Left forelimb (tissue), 1 donor: ENCODE data around the gene RAB42.
"Not testable (repeated sequence)": the region's sequence is repeated elsewhere in the genome, so short reads cannot be mapped to it uniquely, and the experiment has no call there.

ENCODE experiments used
- DNase-seq: peaks from one replicate; pipeline ENCODE4 v3.0.0-alpha.2; 2018; ENCODE audit warnings: low spot score

RAB42 gene

GRCh38 chr1:28591708-28592320 lies at the start of gene RAB42:
TSS of gene RAB42 (plus strand) at chr1:28592265. CDS start at chr1:28592512, 247 bp downstream.
- DNase-seq, result no peak

DNA sequence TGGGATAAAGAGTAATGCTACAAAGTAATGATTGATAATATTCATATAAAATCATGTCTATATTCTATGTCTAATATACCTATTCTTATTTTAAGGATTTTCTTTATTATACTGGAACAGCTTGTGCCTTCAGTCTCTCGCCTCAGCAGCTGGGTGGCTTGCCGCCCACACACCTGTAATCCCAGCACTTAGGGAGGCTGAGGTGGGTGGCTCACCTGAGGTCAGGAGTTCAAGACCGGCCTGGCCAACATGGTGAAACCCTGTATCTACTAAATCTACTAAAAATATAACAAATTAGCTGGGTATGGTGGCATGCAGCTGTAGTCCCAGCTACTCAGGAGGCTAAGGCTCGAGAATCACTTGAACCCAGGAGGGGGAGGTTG lies 46.8 kb upstream of the RAB42 start:
- no peak for DNase-seq

DNA sequence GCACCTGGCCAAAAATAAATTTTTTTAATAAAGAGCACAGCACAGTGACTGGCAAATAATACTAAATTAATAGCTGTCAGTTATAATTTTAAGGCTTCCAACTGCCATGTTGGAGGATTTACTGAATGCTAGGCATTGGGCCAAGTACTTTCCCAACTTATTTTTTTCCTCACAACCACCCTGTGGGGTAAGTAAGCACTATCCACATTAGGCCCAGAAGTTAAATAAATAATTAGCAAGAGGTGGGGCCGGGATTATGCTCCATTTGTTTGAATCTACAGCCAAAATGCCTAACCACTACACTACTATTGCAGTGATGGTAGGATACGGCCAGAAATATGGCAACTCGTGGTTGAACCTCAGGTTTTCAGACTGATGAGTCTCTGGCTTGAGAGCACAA lies 43.7 kb upstream of the RAB42 start:
- no peak for DNase-seq

DNA sequence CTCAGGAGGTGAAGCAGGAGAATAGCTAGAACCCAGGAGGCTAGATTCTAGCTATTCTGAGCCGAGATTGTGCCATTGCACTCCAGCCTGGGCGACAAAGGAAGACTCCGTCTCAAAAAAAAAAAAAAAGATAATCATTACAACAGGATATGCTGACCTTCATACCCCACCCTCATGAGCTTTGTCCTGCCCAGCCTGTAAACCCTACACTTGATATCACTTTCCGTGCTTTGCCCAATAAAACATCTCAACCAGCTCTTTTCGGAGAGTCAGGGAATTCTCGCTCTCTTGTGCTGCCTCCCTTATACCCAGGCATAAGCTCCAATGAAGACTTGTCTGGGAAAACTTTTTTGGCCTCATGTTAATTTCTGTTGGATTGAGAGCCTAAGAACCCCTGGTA lies 40.7 kb upstream of the RAB42 start:
- no peak for DNase-seq

DNA sequence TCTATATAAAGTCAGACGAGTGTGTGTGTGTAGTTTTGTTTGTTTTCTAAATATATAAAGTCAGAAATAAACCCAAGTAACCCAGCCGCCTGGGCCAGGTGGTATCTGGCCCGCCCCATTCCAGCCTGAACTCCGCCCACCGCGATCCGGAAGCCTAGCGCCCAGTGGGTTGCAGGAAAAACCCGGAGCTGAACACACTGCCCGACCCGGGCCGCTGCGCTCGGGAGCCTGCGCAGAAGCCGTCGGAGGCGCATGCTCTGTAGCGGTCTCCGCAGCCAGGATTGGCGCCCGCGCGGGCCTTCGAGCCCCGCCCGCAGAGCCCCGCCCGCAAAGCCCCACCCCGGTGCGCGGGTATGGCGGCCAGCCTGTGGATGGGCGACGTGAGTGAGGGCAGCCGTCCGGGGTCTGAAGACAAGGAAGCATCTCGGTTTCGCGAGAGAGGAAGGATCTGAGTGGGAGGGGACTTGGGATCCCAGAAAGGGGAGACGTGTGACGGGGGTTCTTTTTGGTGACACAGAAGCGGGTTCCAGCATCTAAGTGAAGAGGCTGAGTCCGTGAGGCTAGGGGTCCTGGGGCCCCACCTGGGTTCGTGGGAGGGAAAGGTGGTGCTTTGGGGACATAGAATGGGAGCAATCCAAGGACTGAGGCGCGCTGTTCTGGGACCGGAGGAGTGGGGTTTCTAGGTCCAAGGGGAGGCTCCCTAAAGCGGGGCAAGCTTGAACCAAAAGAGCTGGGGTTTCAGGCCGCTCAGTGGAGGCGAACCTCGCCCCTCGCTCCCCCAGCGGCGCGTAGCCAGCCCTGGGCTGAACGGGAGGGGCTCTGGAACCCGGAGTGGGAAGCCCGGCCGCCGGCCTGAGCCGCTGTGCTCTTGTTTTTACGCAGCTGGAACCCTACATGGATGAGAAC lies 39.1 kb upstream of the RAB42 start, which contains the start of gene TRNAU1AP:
TSS of gene TRNAU1AP (plus strand) at position 328 of the 906 bp plus-strand sequence. CDS start at position 354, 26 bp downstream.
- DNase-seq, result peak; percentile 97

DNA sequence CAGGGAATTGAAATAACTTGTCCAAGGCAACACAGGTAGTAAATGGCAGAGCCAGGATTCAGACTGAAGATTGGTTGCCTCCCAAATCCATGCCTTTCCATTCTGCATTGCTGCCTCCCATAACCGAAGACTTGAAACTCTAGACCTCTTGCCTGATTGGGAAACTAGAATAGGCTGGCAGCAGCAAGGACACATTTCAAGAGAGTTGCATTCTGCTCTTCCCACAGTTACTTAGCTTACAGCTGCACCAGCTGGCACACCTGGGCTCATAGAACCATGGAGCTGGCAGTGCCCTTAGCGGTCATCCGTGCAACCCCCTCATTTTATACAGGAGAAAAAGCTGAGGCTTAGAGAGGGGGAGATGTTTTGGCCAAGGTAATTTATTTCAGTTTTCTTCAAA lies 31.2 kb upstream of the RAB42 start:
- DNase-seq, result no peak

- no peak for DNase-seq
Measured at GRCh38 chr1:28564310-28564709, 27.8 kb upstream of the RAB42 start.

DNA sequence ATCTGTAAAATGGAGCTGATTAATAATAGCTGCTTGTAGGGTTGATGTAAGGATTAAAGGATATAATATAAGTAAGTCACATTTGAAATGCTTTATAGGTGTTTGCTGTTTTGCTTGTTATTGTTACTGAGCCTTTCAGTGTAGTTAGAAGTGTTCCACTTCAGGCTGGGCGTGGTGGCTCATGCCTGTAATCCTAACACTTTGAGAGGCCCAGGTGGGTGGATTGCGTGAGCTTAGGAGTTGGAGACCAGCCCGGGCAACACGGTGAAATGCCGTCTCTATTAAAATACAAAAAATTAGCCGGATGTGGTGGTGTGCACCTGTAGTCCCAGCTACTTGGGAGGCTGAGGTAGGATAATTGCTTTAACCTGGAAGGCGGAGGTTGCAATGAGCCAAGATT lies 27.0 kb upstream of the RAB42 start:
- no peak for DNase-seq

GRCh38 chr1:28565726-28566125 lies 26.3 kb upstream of the RAB42 start:
- no peak for DNase-seq

DNA sequence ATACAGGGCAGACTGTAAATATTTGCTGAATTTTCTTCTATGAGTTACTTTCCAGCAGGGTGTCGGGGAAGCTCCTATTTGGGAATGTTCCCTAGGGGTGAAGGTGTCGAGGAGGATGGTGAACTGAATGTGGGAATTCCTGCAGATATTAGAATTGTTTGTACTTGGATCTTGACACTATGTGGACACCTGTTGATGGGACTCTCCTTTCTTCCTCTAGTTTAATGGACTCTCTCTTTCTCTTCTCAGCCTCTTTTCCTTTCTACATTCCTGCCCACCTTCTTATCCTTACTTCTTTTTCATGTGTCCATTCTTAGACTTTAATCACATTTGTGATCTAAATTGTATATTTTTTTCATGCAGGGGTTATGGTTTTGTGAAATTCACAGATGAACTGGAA lies 25.1 kb upstream of the RAB42 start:
- no peak for DNase-seq

DNA sequence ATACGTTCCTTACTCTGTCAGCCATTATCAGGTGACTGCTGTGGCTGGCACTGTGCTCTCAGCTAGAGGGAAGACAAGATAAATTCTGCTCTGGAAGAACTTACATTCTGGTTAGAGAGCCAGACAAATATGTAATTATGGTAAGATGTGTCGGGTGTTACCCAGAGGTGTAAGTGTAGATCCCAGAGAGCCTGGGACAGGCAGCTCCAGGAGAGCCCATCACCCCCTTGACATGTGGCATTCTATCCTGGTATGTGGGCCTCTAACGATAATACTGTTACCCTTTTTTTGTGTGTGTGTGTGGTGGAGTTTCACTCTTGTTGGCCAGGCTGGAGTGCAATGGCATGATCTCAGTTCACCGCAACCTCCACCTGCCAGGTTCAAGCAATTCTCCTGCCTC lies 20.2 kb upstream of the RAB42 start:
- DNase-seq, result no peak

GRCh38 chr1:28572891-28573290 lies 19.2 kb upstream of the RAB42 start:
- not testable (repeated sequence) for DNase-seq

DNA sequence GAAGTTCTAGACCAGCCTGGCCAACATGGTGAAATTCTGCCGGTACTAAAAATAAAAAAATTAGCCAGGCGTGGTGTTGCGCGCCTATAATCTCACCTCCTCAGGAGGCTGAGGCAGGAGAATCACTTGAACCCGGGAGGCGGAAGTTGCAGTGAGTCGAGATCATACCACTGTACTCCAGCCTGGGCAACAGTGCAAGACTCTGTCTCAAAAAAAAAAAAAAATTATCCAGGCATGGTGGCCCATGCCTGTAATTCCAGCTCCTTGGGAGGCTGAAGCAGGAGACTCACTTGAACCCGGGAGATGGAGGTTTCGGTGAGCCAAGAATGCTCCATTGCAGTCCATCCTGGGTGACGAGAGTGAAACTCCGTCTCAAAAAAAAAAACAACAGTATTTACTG lies 18.5 kb upstream of the RAB42 start:
- DNase-seq, result no peak

DNA sequence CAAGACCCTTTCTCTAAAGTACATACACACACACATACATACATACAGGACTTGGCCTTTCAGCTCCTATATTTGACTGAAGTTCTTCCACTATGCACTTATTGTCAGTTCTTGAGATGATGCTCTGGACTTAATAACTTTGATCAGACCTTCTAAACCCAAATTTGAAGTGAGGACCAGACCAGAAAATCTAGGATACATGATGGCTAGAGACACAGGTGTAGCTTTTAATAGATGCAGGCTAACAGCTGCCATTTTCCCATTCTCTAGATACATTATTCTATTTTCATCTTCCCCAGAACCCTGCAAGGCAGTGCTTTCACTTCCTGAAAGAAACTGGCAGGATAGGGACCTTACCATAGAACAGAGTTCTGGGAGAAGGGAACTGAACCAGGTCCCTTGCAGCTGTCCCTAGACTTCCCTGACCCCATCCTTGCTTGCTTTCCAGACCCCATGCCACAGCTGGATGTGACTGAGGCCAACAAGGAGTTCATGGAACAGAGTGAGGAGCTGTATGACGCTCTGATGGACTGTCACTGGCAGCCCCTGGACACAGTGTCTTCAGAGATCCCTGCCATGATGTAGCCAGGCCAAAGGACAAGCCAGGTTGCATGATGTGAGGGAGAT lies 14.9 kb upstream of the RAB42 start:
- DNase-seq, result no peak

DNA sequence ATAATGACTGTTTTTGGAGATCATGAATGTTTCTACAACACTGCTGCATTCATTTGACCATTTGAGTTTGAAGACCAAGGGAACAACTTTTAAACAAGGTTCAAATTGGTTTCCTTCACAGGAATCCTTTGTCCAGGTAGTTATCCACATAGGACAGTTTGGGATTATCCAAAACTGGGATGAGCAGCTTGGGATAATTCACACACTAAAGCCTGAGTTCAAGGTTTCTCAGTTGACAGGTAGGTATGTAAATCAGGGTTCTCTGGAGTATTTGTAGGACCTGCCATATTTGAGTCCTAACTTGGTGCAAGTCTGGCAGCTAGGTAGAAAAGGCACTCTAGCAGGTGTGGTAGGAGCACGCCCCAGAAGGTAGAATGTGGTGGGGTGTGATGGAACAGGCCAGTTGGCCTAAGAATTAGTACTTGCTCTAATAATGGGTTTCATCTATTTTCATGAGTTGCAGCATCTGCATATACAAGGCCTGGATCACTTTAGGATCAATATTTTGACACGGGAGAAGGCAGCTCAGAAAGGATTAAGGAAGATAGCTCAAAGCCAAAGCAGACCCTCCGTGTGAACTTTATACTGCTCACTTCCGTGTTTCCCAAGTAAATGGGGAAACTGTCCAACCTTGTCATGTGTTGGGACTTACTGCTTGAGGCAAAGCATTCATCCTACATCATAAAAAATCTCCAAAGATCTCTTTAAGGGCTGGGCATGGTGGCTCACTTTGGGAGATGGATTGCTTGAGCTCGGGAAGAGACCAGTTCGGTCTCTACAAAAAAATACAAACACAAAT lies 14.1 kb upstream of the RAB42 start:
- no peak for DNase-seq

DNA sequence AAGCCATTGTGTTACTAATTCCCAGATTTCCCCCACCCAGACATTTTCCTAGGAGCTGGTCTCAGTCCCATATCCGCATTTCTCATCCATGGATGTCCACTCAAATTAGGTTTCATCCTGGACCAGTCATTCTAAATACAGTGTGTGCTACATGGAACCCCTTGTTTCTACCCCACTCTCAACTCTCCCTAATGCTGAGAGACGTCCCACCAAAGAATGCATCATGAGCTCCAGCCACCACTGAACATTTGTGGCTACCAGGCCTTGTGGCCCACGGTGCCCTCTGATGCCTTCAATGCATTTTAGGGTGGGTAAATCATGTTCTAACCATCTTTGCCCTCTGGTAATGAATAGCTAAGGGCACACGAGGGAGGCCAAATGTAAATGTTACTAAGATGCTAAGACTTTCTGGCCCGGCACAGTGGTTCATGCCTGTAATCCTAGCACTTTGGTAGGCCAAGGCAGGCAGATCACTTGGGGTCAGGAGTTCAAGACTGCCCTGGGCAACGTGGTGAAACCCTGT lies 13.3 kb upstream of the RAB42 start:
- no peak for DNase-seq

DNA sequence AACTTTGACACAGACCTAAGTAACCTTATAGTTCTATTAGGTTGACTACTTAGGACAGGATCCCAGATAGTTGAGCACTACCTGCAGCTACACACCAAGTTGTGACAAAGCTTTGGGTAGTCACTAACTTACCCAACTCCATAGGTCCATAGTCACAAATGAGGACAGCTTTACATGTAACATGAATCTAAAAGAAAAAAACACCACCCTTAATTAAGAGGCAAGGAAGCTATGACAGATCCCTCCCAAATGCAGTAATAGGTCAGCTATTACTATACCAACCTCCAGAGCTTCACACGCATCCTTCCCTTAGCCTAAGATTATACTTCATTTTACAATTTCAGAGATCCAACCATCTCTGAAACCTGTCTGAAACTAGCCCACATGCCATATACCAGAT lies 12.7 kb upstream of the RAB42 start:
- no peak for DNase-seq

- DNase-seq, result no peak
Measured at GRCh38 chr1:28580722-28581530, 11.1 kb upstream of the RAB42 start.

GRCh38 chr1:28581531-28582247 lies 10.4 kb upstream of the RAB42 start:
- peak; percentile 98 for DNase-seq

DNA sequence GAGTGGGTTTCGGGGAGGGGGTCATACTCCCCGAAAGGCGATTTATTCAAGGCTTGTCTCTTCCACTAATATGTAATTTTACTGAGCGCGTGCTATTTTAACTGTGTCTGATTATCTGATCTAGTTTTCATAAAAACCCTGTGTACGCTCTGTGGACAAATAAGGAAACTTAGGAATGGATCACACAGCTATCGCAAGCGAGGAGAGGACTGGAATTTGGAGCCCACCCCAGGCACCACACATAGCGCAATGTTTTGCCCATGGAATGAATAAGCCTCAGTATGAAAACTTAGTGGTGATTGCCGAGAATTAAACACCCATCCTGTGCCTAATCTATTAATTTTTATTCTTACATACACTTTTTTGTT lies 9.8 kb upstream of the RAB42 start:
- no peak for DNase-seq
